Effector memory CD4-positive, alpha-beta T cell (primary cell): ENCODE results near the gene KLLN.
"Not testable (repeated sequence)": the region's sequence is repeated elsewhere in the genome, so short reads cannot be mapped to it uniquely, and the experiment has no call there.

Source experiments
- DNase-seq, 3 donors: peaks; one replicate each; pipeline ENCODE4 v3.0.0-alpha.2; 2020
- H3K27ac ChIP-seq: 2 replicates; pipeline ENCODE4 v1.7.0; 2013; ENCODE audit warnings: mild to moderate bottlenecking, low read length, moderate library complexity; ENCODE audit not compliant: insufficient read depth, poor library complexity, severe bottlenecking
- H3K27me3 ChIP-seq: replicated peaks from 2 replicates; pipeline ENCODE4 v1.7.0; 2013; ENCODE audit warnings: mild to moderate bottlenecking, low read length; ENCODE audit not compliant: insufficient read depth, control insufficient read depth, poor library complexity, severe bottlenecking
- H3K36me3 ChIP-seq: 2 replicates; pipeline ENCODE4 v1.7.0; 2013; ENCODE audit warnings: mild to moderate bottlenecking, low read length, moderate library complexity; ENCODE audit not compliant: control insufficient read depth, insufficient read depth
- H3K4me1 ChIP-seq: 2 replicates; pipeline ENCODE4 v1.7.0; 2013; ENCODE audit warnings: low read length, mild to moderate bottlenecking; ENCODE audit not compliant: control insufficient read depth, insufficient read depth, poor library complexity, severe bottlenecking
- H3K4me3 ChIP-seq: 2 replicates; pipeline ENCODE4 v1.7.0; 2013; ENCODE audit warnings: low read length, low read depth, mild to moderate bottlenecking; ENCODE audit not compliant: insufficient read depth, poor library complexity, severe bottlenecking
- H3K9me3 ChIP-seq: 2 replicates; pipeline ENCODE4 v1.7.0; 2013; ENCODE audit warnings: mild to moderate bottlenecking, low read length, moderate library complexity; ENCODE audit not compliant: control insufficient read depth
- total RNA-seq, 3 donors: gene quantifications; one replicate each; lab custom pipeline; 2026; lab: John Stamatoyannopoulos, UW

Gene KLLN
- 0.52 to 1.9 (median 1.9) reads per million in 3 donors for total RNA-seq

- Histone ChIP-seq H3K27me3 (no peaks in the 10 kb centered on the region), H3K9me3 (no peaks in the 10 kb centered on the region), H3K36me3 (no peaks in the 10 kb centered on the region), H3K4me1 (peaks cover 2% of the 10 kb centered on the region), H3K4me3 (peak within 1 kb of the TSS; percentile 92), H3K27ac (peak within 1 kb of the TSS; percentile 81)
- peak; percentile 68 to 76 (median 71) for DNase-seq
Observed at GRCh38 chr10:87863053-87863943, at the start of gene KLLN, which contains the start of gene PTEN. KLLN (minus strand) TSS chr10:87863533; CDS start chr10:87862487, 1,046 bp downstream. PTEN (plus strand) TSS chr10:87863625; CDS start chr10:87864470, 845 bp downstream.

GRCh38 chr10:87903396-87903795 is 40.1 kb upstream of the KLLN start:
- H3K4me1 ChIP-seq, H3K9me3 ChIP-seq: not testable (repeated sequence)

GRCh38 chr10:87897957-87898356 is 34.6 kb upstream of the KLLN start:
- H3K4me3 ChIP-seq, DNase-seq, H3K36me3 ChIP-seq, H3K27me3 ChIP-seq, H3K4me1 ChIP-seq, H3K9me3 ChIP-seq, H3K27ac ChIP-seq: not testable (repeated sequence)

More at GRCh38 chr10:87903396-87903795, 40.1 kb upstream of the KLLN start:
- H3K27me3 ChIP-seq, H3K36me3 ChIP-seq, DNase-seq, H3K27ac ChIP-seq, H3K4me3 ChIP-seq: not testable (repeated sequence)

GRCh38 chr10:87896216-87896615 is 32.9 kb upstream of the KLLN start:
- Histone ChIP-seq H3K9me3 (no peaks in the 10 kb centered on the region), H3K27ac (no peak overlapping the region), H3K27me3 (no peaks in the 10 kb centered on the region), H3K36me3 (peaks cover 5% of the 10 kb centered on the region), H3K4me3 (no peak overlapping the region), H3K4me1 (peaks cover 3% of the 10 kb centered on the region)
- no peak for DNase-seq

GRCh38 chr10:87895430-87895829 is 32.1 kb upstream of the KLLN start:
- Histone ChIP-seq H3K36me3 (peaks cover 5% of the 10 kb centered on the region), H3K27ac (no peak overlapping the region), H3K27me3 (no peaks in the 10 kb centered on the region), H3K9me3 (no peaks in the 10 kb centered on the region), H3K4me1 (peaks cover 3% of the 10 kb centered on the region), H3K4me3 (no peak overlapping the region)
- no peak for DNase-seq

GRCh38 chr10:87887548-87888289 is 24.4 kb upstream of the KLLN start:
- H3K36me3 ChIP-seq = peaks cover 30% of the 10 kb centered on the region
- no peak for DNase-seq
- H3K27me3 ChIP-seq = no peaks in the 10 kb centered on the region
- H3K9me3 ChIP-seq = no peaks in the 10 kb centered on the region
- H3K4me1 ChIP-seq = peaks cover 2% of the 10 kb centered on the region
- no peak overlapping the region for H3K4me3 ChIP-seq
- H3K27ac ChIP-seq = no peak overlapping the region

GRCh38 chr10:87887146-87887545 is 23.8 kb upstream of the KLLN start:
- Histone ChIP-seq H3K4me3 (no peak overlapping the region), H3K27me3 (no peaks in the 10 kb centered on the region), H3K36me3 (peaks cover 30% of the 10 kb centered on the region), H3K27ac (no peak overlapping the region), H3K4me1 (peaks cover 2% of the 10 kb centered on the region), H3K9me3 (no peaks in the 10 kb centered on the region)
- DNase-seq = no peak

GRCh38 chr10:87886635-87887034 is 23.3 kb upstream of the KLLN start:
- Histone ChIP-seq H3K27me3 (no peaks in the 10 kb centered on the region), H3K36me3 (peaks cover 30% of the 10 kb centered on the region), H3K27ac (no peak overlapping the region), H3K9me3 (no peaks in the 10 kb centered on the region), H3K4me1 (peaks cover 2% of the 10 kb centered on the region), H3K4me3 (no peak overlapping the region)
- DNase-seq = no peak

GRCh38 chr10:87882555-87883294 is 19.4 kb upstream of the KLLN start:
- Histone ChIP-seq H3K4me3 (no peak overlapping the region), H3K27me3 (no peaks in the 10 kb centered on the region), H3K27ac (no peak overlapping the region), H3K9me3 (no peaks in the 10 kb centered on the region), H3K4me1 (no peaks in the 10 kb centered on the region), H3K36me3 (peaks cover 23% of the 10 kb centered on the region)
- no peak for DNase-seq
